ENCODE measurements around the gene HSD17B3.
"Not testable (repeated sequence)": the region's sequence is repeated elsewhere in the genome, so short reads cannot be mapped to it uniquely, and the experiment has no call there.

DNA sequence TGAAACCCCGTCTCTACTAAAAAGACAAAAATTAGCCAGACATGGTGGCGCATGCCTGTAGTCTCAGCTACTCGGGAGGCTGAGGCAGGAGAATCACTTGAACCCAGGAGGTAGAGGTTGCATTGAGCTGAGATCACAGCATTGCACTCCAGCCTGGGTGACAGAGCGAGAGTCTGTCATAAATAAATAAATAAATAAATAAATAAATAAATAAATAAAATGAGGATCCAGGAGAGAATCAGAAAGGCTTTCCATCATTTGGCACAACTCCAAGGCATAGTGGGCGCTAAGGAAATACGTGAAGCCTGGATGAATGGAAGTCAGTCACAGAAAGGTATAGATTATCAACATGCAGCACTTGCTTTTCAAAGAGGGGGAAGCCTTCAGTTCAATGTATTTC is 65.6 kb downstream of the HSD17B3 start:
- TF ChIP-seq, protein P1, sequence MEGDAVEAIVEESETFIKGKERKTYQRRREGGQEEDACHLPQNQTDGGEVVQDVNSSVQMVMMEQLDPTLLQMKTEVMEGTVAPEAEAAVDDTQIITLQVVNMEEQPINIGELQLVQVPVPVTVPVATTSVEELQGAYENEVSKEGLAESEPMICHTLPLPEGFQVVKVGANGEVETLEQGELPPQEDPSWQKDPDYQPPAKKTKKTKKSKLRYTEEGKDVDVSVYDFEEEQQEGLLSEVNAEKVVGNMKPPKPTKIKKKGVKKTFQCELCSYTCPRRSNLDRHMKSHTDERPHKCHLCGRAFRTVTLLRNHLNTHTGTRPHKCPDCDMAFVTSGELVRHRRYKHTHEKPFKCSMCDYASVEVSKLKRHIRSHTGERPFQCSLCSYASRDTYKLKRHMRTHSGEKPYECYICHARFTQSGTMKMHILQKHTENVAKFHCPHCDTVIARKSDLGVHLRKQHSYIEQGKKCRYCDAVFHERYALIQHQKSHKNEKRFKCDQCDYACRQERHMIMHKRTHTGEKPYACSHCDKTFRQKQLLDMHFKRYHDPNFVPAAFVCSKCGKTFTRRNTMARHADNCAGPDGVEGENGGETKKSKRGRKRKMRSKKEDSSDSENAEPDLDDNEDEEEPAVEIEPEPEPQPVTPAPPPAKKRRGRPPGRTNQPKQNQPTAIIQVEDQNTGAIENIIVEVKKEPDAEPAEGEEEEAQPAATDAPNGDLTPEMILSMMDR (IDR thresholded peaks at IDR 0.05) = not testable (repeated sequence)
- TF ChIP-seq POLR2A (IDR thresholded peaks at IDR 0.05) = not testable (repeated sequence)

Data from uterus (tissue), 2 donors.